Neuronal stem cell (in vitro differentiated cells): ENCODE data around the gene REPS1.

Experiments
- DNase-seq: peaks from one replicate; pipeline ENCODE4 v3.0.0-alpha.2; 2013; ENCODE audit warnings: low spot score
- H2AFZ ChIP-seq: one replicate; pipeline ENCODE4 v1.6.1; 2013; ENCODE audit warnings: mild to moderate bottlenecking, low read length, inconsistent platforms
- H2AK5ac ChIP-seq: 2 replicates; pipeline ENCODE4 v1.6.1; 2013; ENCODE audit warnings: low read depth, mild to moderate bottlenecking, inconsistent platforms, low read length, moderate library complexity, mixed read lengths
- H2BK120ac ChIP-seq: 2 replicates; pipeline ENCODE4 v1.6.1; 2013; ENCODE audit warnings: low read depth, mild to moderate bottlenecking, inconsistent platforms, low read length, moderate library complexity, mixed read lengths
- H2BK12ac ChIP-seq: one replicate; pipeline ENCODE4 v1.6.1; 2013; ENCODE audit warnings: low read length, inconsistent platforms
- H2BK15ac ChIP-seq: 2 replicates; pipeline ENCODE4 v1.6.1; 2013; ENCODE audit warnings: mild to moderate bottlenecking, low read length, inconsistent platforms, mixed read lengths
- H2BK5ac ChIP-seq: one replicate; pipeline ENCODE4 v1.6.1; 2013; ENCODE audit warnings: inconsistent platforms, mild to moderate bottlenecking, low read length, moderate library complexity
- H3K14ac ChIP-seq: one replicate; pipeline ENCODE4 v1.6.1; 2013; ENCODE audit warnings: low read length, inconsistent platforms
- H3K18ac ChIP-seq: 2 replicates; pipeline ENCODE4 v1.6.1; 2013; ENCODE audit warnings: low read length, inconsistent platforms
- H3K23ac ChIP-seq: 2 replicates; pipeline ENCODE4 v1.6.1; 2013; ENCODE audit warnings: low read depth, mild to moderate bottlenecking, mixed read lengths, low read length, inconsistent platforms; ENCODE audit not compliant: poor library complexity
- H3K27ac ChIP-seq: replicated peaks from 3 replicates; pipeline ENCODE4 v1.5.1; 2013; ENCODE audit warnings: low read length, inconsistent platforms
- H3K27me3 ChIP-seq, 3 experiments: 2 replicates each; pipeline ENCODE4 v1.6.1; 2013; ENCODE audit warnings: low read length in 3 of 3, mild to moderate bottlenecking in 2 of 3, inconsistent platforms in 1 of 3, low read depth in 1 of 3, mixed read lengths in 1 of 3, moderate library complexity in 1 of 3; ENCODE audit not compliant: control insufficient read depth in 3 of 3, insufficient read depth in 3 of 3
- H3K36me3 ChIP-seq, 2 donors: replicated peaks in 1 of 2; 2 replicates each; pipeline ENCODE4 v1.6.1; 2013; ENCODE audit warnings: low read length in 2 of 2; ENCODE audit not compliant: control insufficient read depth in 2 of 2, insufficient read depth in 2 of 2
- H3K4ac ChIP-seq: 2 replicates; pipeline ENCODE4 v1.6.1; 2013; ENCODE audit warnings: inconsistent platforms, mild to moderate bottlenecking, low read length, moderate library complexity
- H3K4me1 ChIP-seq, 2 donors: 1 replicate in 1 of 2; 2 replicates in 1 of 2; pipeline ENCODE4 v1.6.1; 2013; ENCODE audit warnings: low read length in 2 of 2, low read depth in 1 of 2; ENCODE audit not compliant: control insufficient read depth in 2 of 2, insufficient read depth in 1 of 2
- H3K4me2 ChIP-seq: one replicate; pipeline ENCODE4 v1.6.1; 2013; ENCODE audit warnings: mild to moderate bottlenecking, low read length, inconsistent platforms; ENCODE audit not compliant: insufficient read depth, poor library complexity, severe bottlenecking
- H3K4me3 ChIP-seq, 2 donors: 2 replicates each; pipeline ENCODE4 v1.5.1; 2013; ENCODE audit warnings: low read length in 2 of 2, mild to moderate bottlenecking in 2 of 2, inconsistent platforms in 1 of 2, moderate library complexity in 1 of 2
- H3K79me1 ChIP-seq: one replicate; pipeline ENCODE4 v1.6.1; 2013; ENCODE audit warnings: low read depth, mild to moderate bottlenecking, inconsistent platforms, low read length, moderate library complexity
- H3K9ac ChIP-seq: one replicate; pipeline ENCODE4 v1.6.1; 2013; ENCODE audit warnings: mild to moderate bottlenecking, low read depth, low read length, inconsistent platforms; ENCODE audit not compliant: poor library complexity
- H3K9me3 ChIP-seq, 2 donors: replicated peaks in 1 of 2; 2 replicates each; pipeline versions ENCODE3 to v1.6.1; 2013; ENCODE audit warnings: low read length in 2 of 2, mild to moderate bottlenecking in 2 of 2, inconsistent platforms in 1 of 2, low read depth in 1 of 2, mixed read lengths in 1 of 2, moderate library complexity in 1 of 2; ENCODE audit not compliant: control insufficient read depth in 2 of 2, insufficient read depth in 1 of 2
- H4K8ac ChIP-seq: one replicate; pipeline ENCODE4 v1.6.1; 2013; ENCODE audit warnings: low read depth, mild to moderate bottlenecking, inconsistent platforms, low read length, moderate library complexity
- H4K91ac ChIP-seq: one replicate; pipeline ENCODE4 v1.6.1; 2013; ENCODE audit warnings: low read length, low read depth, mild to moderate bottlenecking, inconsistent platforms; ENCODE audit not compliant: poor library complexity
- WGBS, 2 donors: extraction: QIAGEN DNeasy Blood & Tissue Kit; methylation state at CpG; one replicate each; pipeline ENCODE4 v1.1.7; 2013; ENCODE audit warnings: missing lambda C conversion rate in 2 of 2, mixed read lengths in 1 of 2; ENCODE audit not compliant: insufficient read length in 2 of 2, insufficient replicate concordance in 1 of 2; ENCODE audit errors: extremely low coverage in 2 of 2; 5-methylcytosine and 5-hydroxymethylcytosine counted together

REPS1 gene

GRCh38 chr6:138963531-138963930 is 24.5 kb downstream of the REPS1 start:
- DNase-seq = no peak
- no peak overlapping the region for H2AK5ac ChIP-seq
- H3K4ac ChIP-seq = no peak overlapping the region
- no peaks in the 10 kb centered on the region for H3K36me3 ChIP-seq
- H2BK12ac ChIP-seq = no peak overlapping the region
- H2BK5ac ChIP-seq = no peak overlapping the region
- no CpG with 5 or more reads among the region's 3 CpGs for WGBS, 2 donors
- no peak overlapping the region for H3K27ac ChIP-seq
- H4K8ac ChIP-seq = no peak overlapping the region
- peaks cover 2% of the 10 kb centered on the region for H3K79me1 ChIP-seq
- no peak overlapping the region for H3K4me2 ChIP-seq
- H2BK15ac ChIP-seq = no peak overlapping the region
- H3K27me3 ChIP-seq = no peaks in the 10 kb centered on the region
- no peak overlapping the region for H3K14ac ChIP-seq
- no peak overlapping the region for H2BK120ac ChIP-seq
- no peak overlapping the region for H3K18ac ChIP-seq
- H3K4me3 ChIP-seq = no peak overlapping the region
- no peak overlapping the region for H3K9ac ChIP-seq
- no peak overlapping the region for H4K91ac ChIP-seq
- peaks cover 0 to 2% of the 10 kb centered on the region in 2 donors for H3K9me3 ChIP-seq
- H3K4me1 ChIP-seq = no peaks in the 10 kb centered on the region
- H3K23ac ChIP-seq = no peak overlapping the region
- no peak overlapping the region for H2AFZ ChIP-seq

- H2BK120ac ChIP-seq = no peak overlapping the region
- no peak overlapping the region for H3K4me2 ChIP-seq
- H3K9ac ChIP-seq = no peak overlapping the region
- no CpG with 5 or more reads among the region's 3 CpGs for WGBS, 2 donors
- H3K36me3 ChIP-seq = no peaks in the 10 kb centered on the region
- no peak overlapping the region for H2AFZ ChIP-seq
- no peak overlapping the region for H4K8ac ChIP-seq
- H3K4me1 ChIP-seq = no peaks in the 10 kb centered on the region
- H3K4ac ChIP-seq = no peak overlapping the region
- H2AK5ac ChIP-seq = no peak overlapping the region
- no peaks in the 10 kb centered on the region for H3K27me3 ChIP-seq
- H2BK5ac ChIP-seq = no peak overlapping the region
- H2BK15ac ChIP-seq = no peak overlapping the region
- no peak overlapping the region for H2BK12ac ChIP-seq
- no peak overlapping the region for H4K91ac ChIP-seq
- no peak overlapping the region for H3K18ac ChIP-seq
- no peak overlapping the region for H3K27ac ChIP-seq
- H3K4me3 ChIP-seq = no peak overlapping the region
- H3K9me3 ChIP-seq = peaks cover 0 to 2% of the 10 kb centered on the region in 2 donors
- no peak for DNase-seq
- H3K79me1 ChIP-seq = peaks cover 4% of the 10 kb centered on the region
- no peak overlapping the region for H3K23ac ChIP-seq
- H3K14ac ChIP-seq = no peak overlapping the region
Measured at GRCh38 chr6:138963119-138963518, 24.9 kb downstream of the REPS1 start.

GRCh38 chr6:138959521-138959920 is 28.5 kb downstream of the REPS1 start:
- no CpG with 5 or more reads among the region's 3 CpGs for WGBS, 2 donors
- peaks cover 4% of the 10 kb centered on the region for H3K79me1 ChIP-seq

GRCh38 chr6:138958595-138958994 is 29.5 kb downstream of the REPS1 start:
- Histone ChIP-seq H3K4me1 (no peaks in the 10 kb centered on the region), H3K23ac (no peak overlapping the region), H3K9me3 (peaks cover 2 to 5% of the 10 kb centered on the region in 2 donors), H3K27ac (no peak overlapping the region), H3K9ac (no peak overlapping the region), H3K36me3 (no peaks in the 10 kb centered on the region), H2BK15ac (no peak overlapping the region), H3K4ac (no peak overlapping the region), H2AK5ac (no peak overlapping the region), H3K27me3 (no peaks in the 10 kb centered on the region), H4K8ac (no peak overlapping the region), H3K18ac (no peak overlapping the region), H2BK5ac (no peak overlapping the region), H2AFZ (no peak overlapping the region), H2BK12ac (no peak overlapping the region), H3K4me3 (no peak overlapping the region), H3K79me1 (peaks cover 4% of the 10 kb centered on the region), H3K4me2 (no peak overlapping the region), H2BK120ac (no peak overlapping the region), H3K14ac (no peak overlapping the region), H4K91ac (no peak overlapping the region)
- DNase-seq = no peak
- no CpG with 5 or more reads among the region's 1 CpG for WGBS, 2 donors

More at GRCh38 chr6:138959521-138959920, 28.5 kb downstream of the REPS1 start:
- Histone ChIP-seq H3K27me3 (no peaks in the 10 kb centered on the region), H3K14ac (no peak overlapping the region), H4K91ac (no peak overlapping the region), H3K4ac (no peak overlapping the region), H3K9ac (no peak overlapping the region), H2BK5ac (no peak overlapping the region), H2AFZ (no peak overlapping the region), H2BK120ac (no peak overlapping the region), H3K9me3 (peaks cover 0 to 2% of the 10 kb centered on the region in 2 donors), H2BK15ac (no peak overlapping the region), H3K36me3 (no peaks in the 10 kb centered on the region), H2AK5ac (no peak overlapping the region), H3K23ac (no peak overlapping the region), H3K18ac (no peak overlapping the region), H3K4me2 (no peak overlapping the region), H3K4me1 (no peaks in the 10 kb centered on the region), H3K27ac (no peak overlapping the region), H2BK12ac (no peak overlapping the region), H3K4me3 (no peak overlapping the region), H4K8ac (no peak overlapping the region)
- no peak for DNase-seq
